HFF-Myc (cell line): Measurements from ENCODE around the gene RGS4.
A peak's percentile ranks its signal among the peaks of the same experiment; 100 is the strongest.

Source experiments
- DNase-seq: peaks from one replicate; pipeline ENCODE4 v3.0.0-alpha.2; 2011; ENCODE audit warnings: low read depth; ENCODE audit errors: extremely low read depth
- H3K4me3 ChIP-seq: replicated peaks from 2 replicates; pipeline ENCODE4 v1.5.1; 2011; ENCODE audit warnings: low read depth, mild to moderate bottlenecking, control low read depth, low read length
- CTCF ChIP-seq: IDR thresholded peaks from 2 replicates; pipeline ENCODE4 v1.5.1; 2012; ENCODE audit warnings: mild to moderate bottlenecking, low read depth, low read length, control low read depth; ENCODE audit errors: missing control alignments

The RGS4 gene

GRCh38 chr1:163063610-163064009, 5.6 kb upstream of the RGS4 start:
- DNase-seq: no peak
- H3K4me3 ChIP-seq: no peak overlapping the region
- TF ChIP-seq CTCF: no peak

- TF ChIP-seq CTCF: no peak
- DNase-seq: no peak
- H3K4me3 ChIP-seq: no peak overlapping the region
These were observed 3.0 kb upstream of the RGS4 start for GRCh38 chr1:163066168-163066567.

- no peak for TF ChIP-seq CTCF
- DNase-seq: no peak
- no peak overlapping the region for H3K4me3 ChIP-seq
These were observed 2.5 kb upstream of the RGS4 start for GRCh38 chr1:163066686-163067085.

GRCh38 chr1:163068716-163069115, 445 bp upstream of the RGS4 start:
- TF ChIP-seq CTCF: no peak
- DNase-seq: no peak
- H3K4me3 ChIP-seq: peak overlapping the region; percentile 51; the same call in 1 of the 2 replicates

- DNase-seq: no peak
- TF ChIP-seq CTCF: no peak
- H3K4me3 ChIP-seq: peak overlapping the region; percentile 51
These were observed 605 bp downstream of the RGS4 start for GRCh38 chr1:163069655-163070277.

GRCh38 chr1:163071405-163072255, 2.5 kb downstream of the RGS4 start:
- H3K4me3 ChIP-seq: peak overlapping the region; percentile 51
- peak; percentile 72 for TF ChIP-seq CTCF
- DNase-seq: peak; percentile 83
